K562 (cell line): ENCODE measurements around the gene STXBP6. TPM values are rescaled to one million over a fixed set of nuclear protein-coding genes. Genes with fewer than 3 reads are reported as not detected.

ENCODE experiments used
- ATAC-seq: fragments of 200-7000 bp; cut with Tn5 transposase; 3 replicates; pipeline ENCODE4 v1.9.1; 2020; ENCODE audit warnings: moderate library complexity
- BruUV-seq: library from RNA; stranded (reverse); fragments of 400-500 nt; replicated peaks from 2 replicates; lab custom pipeline; 2021; lab: Mats Ljungman, UMichigan
- CTCF ChIA-PET: fragments of 300-600 bp; formaldehyde crosslinking; extraction: SDS; loops from one replicate; lab custom pipeline; 2021; ENCODE audit warnings: low intra/inter-chr PET ratio; lab: Yijun Ruan, JAX
- POLR2A ChIA-PET: fragments of 300-600, 350-650 bp; sonication (Branson Sonifier 250); formaldehyde crosslinking; extraction: SDS; loops from one replicate; lab custom pipeline; 2021; ENCODE audit warnings: antibody characterized with exemption, inconsistent platforms; lab: Yijun Ruan, JAX
- DNase-seq, 4 experiments: peaks; one replicate each; pipeline versions ENCODE4 v3.0.0 to v3.0.0-alpha.2; 2011 to 2018; ENCODE audit warnings: low spot score in 3 of 4, mixed read lengths in 3 of 4; ENCODE audit errors: extremely low read depth in 1 of 4
- FAIRE-seq: peaks from 2 replicates; lab custom pipeline; 2011; peaks lifted over from hg19 to GRCh38; lab: Jason Lieb, UNC
- H2AFZ ChIP-seq: 2 replicates; pipeline ENCODE4 v1.6.0; 2011; ENCODE audit warnings: low read depth, low read length, control low read depth, inconsistent platforms
- H3K27ac ChIP-seq: fragments of 200-600 bp; 3 replicates; pipeline ENCODE4 v1.8.0; 2011; ENCODE audit warnings: low read depth, mild to moderate bottlenecking, control low read depth, inconsistent platforms, low read length, moderate library complexity, mixed read lengths; ENCODE audit errors: extremely low read depth
- H3K27me3 ChIP-seq, 2 experiments: fragments of 300-600 bp in 1 of 2; 2 replicates in 1 of 2; 3 replicates in 1 of 2; pipeline versions ENCODE4 v1.6.0 to v1.8.0; 2011; ENCODE audit warnings: inconsistent platforms in 2 of 2, low read length in 2 of 2, mild to moderate bottlenecking in 1 of 2, mixed read lengths in 1 of 2, moderate library complexity in 1 of 2; ENCODE audit not compliant: control insufficient read depth in 2 of 2, insufficient read depth in 2 of 2
- H3K36me3 ChIP-seq: fragments of 300-600 bp; 3 replicates; pipeline ENCODE4 v1.8.0; 2011; ENCODE audit warnings: mild to moderate bottlenecking, low read length, inconsistent platforms; ENCODE audit not compliant: control insufficient read depth, insufficient read depth
- H3K4me1 ChIP-seq, 2 experiments: fragments of 200-600 bp in 1 of 2; replicated peaks in 1 of 2; 2 replicates in 1 of 2; 3 replicates in 1 of 2; pipeline versions ENCODE4 v1.5.1 to v1.8.0; 2011; ENCODE audit warnings: inconsistent platforms in 2 of 2, low read length in 2 of 2, mild to moderate bottlenecking in 1 of 2, mixed read lengths in 1 of 2, moderate library complexity in 1 of 2; ENCODE audit not compliant: control insufficient read depth in 2 of 2, insufficient read depth in 2 of 2
- H3K4me2 ChIP-seq: 2 replicates; pipeline ENCODE4 v1.6.1; 2011; ENCODE audit warnings: low read length, control low read depth, inconsistent platforms, mixed read lengths; ENCODE audit not compliant: insufficient read depth
- H3K4me3 ChIP-seq: fragments of 200-600 bp; sonication (generic), shearing (Covaris generic); 2 replicates; pipeline ENCODE4 v1.5.1; 2016; ENCODE audit warnings: control low read depth, inconsistent platforms
- H3K79me2 ChIP-seq: fragments of 200-600 bp; 3 replicates; pipeline ENCODE4 v1.8.0; 2011; ENCODE audit warnings: low read length, inconsistent platforms; ENCODE audit not compliant: control insufficient read depth, insufficient read depth
- H3K9ac ChIP-seq, 2 experiments: 2 replicates each; pipeline versions ENCODE4 v1.6.0 to v1.6.1; 2011; ENCODE audit warnings: low read depth in 2 of 2, low read length in 2 of 2, control low read depth in 1 of 2, inconsistent platforms in 1 of 2, mild to moderate bottlenecking in 1 of 2, mixed read lengths in 1 of 2; ENCODE audit not compliant: insufficient read depth in 1 of 2
- H3K9me1 ChIP-seq: one replicate; pipeline ENCODE4 v1.6.0; 2011; ENCODE audit warnings: inconsistent platforms, mild to moderate bottlenecking, low read length, moderate library complexity; ENCODE audit not compliant: control insufficient read depth, insufficient read depth
- H3K9me3 ChIP-seq: replicated peaks from 2 replicates; pipeline ENCODE4 v1.5.1; 2011; ENCODE audit warnings: low read depth, low read length, inconsistent platforms; ENCODE audit not compliant: control insufficient read depth, insufficient read depth
- H4K20me1 ChIP-seq: replicated peaks from 2 replicates; pipeline ENCODE4 v1.6.1; 2011; ENCODE audit warnings: low read length, inconsistent platforms, mixed read lengths; ENCODE audit not compliant: control insufficient read depth, insufficient read depth
- BRD9 ChIP-seq: fragments of 450-650 bp; IDR thresholded peaks from 2 replicates; pipeline ENCODE4 v1.6.1; 2018; ENCODE audit warnings: low read depth; ENCODE audit not compliant: partially characterized antibody
- DMBX1 ChIP-seq: fragments of 250-450 bp; sonication (Bioruptor Pico); IDR thresholded peaks from 2 replicates; pipeline ENCODE4 v1.8.0; 2022; ENCODE audit warnings: inconsistent platforms, mild to moderate bottlenecking, moderate library complexity, borderline replicate concordance
- FOXK2 ChIP-seq, 2 experiments: fragments of 450-650 bp; IDR thresholded peaks in 1 of 2; conservative IDR thresholded peaks in 1 of 2; 2 replicates each; pipeline ENCODE4 v1.6.1; 2016; ENCODE audit warnings: low read depth in 2 of 2, mild to moderate bottlenecking in 1 of 2
- SAFB ChIP-seq: fragments of 200-400 bp; formaldehyde crosslinking; IDR thresholded peaks from 2 replicates; pipeline ENCODE4 v1.6.1; 2017; ENCODE audit warnings: low read depth, low read length, borderline replicate concordance
- WHSC1 ChIP-seq: IDR thresholded peaks from one replicate; pipeline ENCODE4 v1.6.1; 2012; ENCODE audit warnings: low read length, control low read depth, inconsistent platforms
- ZNF165 ChIP-seq: fragments of 250-450 bp; sonication (Bioruptor Pico); IDR thresholded peaks from 2 replicates; pipeline ENCODE4 v1.4.0; 2020; ENCODE audit warnings: borderline replicate concordance
- ZNF764 ChIP-seq: fragments of 250-450 bp; sonication (Bioruptor Pico); IDR thresholded peaks from 2 replicates; pipeline ENCODE4 v1.4.0; 2020; ENCODE audit warnings: low read depth, mild to moderate bottlenecking, moderate library complexity
- WGBS: fragments of 100-300 bp; shearing (Covaris generic); methylation state at CpG from one replicate; pipeline ENCODE4 v1.1.6; 2016; ENCODE audit warnings: low coverage, mixed read lengths; ENCODE audit not compliant: insufficient coverage; ENCODE audit errors: missing lambda C conversion rate; 5-methylcytosine and 5-hydroxymethylcytosine counted together
- in situ Hi-C: fragments of 300-500 bp; cut with MboI; formaldehyde crosslinking; loops from 4 replicates; pipeline ENCODE4 v1.15.0; 2018; ENCODE audit warnings: inconsistent platforms, mixed read lengths
- intact Hi-C: fragments of 100-400 bp; cut with micrococcal nuclease; formaldehyde crosslinking; loops from 2 replicates; pipeline ENCODE4 v1.14.2; 2022
- polyA plus RNA-seq, 8 experiments: library from polyadenylated mRNA; depleted of rRNA in 4 of 8; stranded (reverse) in 5 of 8; unstranded in 3 of 8; fragments of >200 nt; fragmentation: Nextera tagmentation in 2 of 8; fragmentation: Illumina TruSeq in 1 of 8; extraction: Ambion mirVana in 2 of 8; extraction: Trizol in 1 of 8; gene quantifications; 2 replicates each; pipeline versions ENCODE4 v1.2.1 to v1.2.3, GENCODE V29; 2011 to 2014; ENCODE audit warnings: inconsistent platforms in 1 of 8, missing spikeins in 1 of 8
- total RNA-seq, 7 experiments: library from RNA; depleted of rRNA in 6 of 7; stranded (reverse); fragments of >200 nt in 6 of 7; fragmentation: Illumina TruSeq in 2 of 7; extraction: Trizol in 2 of 7; gene quantifications; 2 replicates each; pipeline versions ENCODE4 v1.2.1 to v1.2.3, GENCODE V29; 2011 to 2021; ENCODE audit warnings: low replicate concordance in 1 of 7
- TF ChIP-seq, protein P1 (sequence below): fragments of 450-650 bp; conservative IDR thresholded peaks from 2 replicates; pipeline ENCODE4 v1.6.1; 2016; ENCODE audit warnings: missing genetic modification characterization, low read depth, mild to moderate bottlenecking, control low read depth, missing compliant biosample characterization

Gene STXBP6
- total and polyA plus RNA-seq, 9 of the 15 experiments (the other 6 are each of a cell fraction or from before 2014, with no cell fraction given): 0.27 to 0.89 (median 0.59) TPM

DNA sequence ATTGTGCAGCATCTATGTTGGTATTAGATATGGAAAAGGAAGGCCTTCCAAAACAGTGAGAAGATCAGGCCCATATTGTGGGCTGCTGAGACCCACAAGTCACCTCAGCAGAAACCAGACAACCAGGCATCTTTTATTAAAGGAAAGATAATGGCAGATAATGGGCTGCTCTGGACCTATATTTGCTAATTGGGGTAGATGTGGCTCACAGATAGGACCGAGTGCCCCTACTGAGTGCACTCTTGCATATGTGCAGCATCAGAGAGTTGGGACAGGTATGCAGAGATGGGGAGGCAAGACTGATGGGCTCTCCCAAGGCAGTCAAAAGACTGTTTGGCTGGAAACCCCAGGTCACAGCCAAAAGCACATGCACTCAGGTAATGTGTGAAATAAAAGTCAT, 266.2 kb downstream of the STXBP6 start:
- Histone ChIP-seq H3K27ac (no peak overlapping the region), H3K27me3 (no peaks in the 10 kb centered on the region), H2AFZ (no peak overlapping the region), H3K79me2 (no peaks in the 10 kb centered on the region), H4K20me1 (no peaks in the 10 kb centered on the region), H3K4me3 (no peak overlapping the region), H3K36me3 (no peaks in the 10 kb centered on the region), H3K4me2 (no peak overlapping the region)
- FAIRE-seq (no peak), DNase-seq (no peak)
- intact Hi-C loops: no loop called here
- CTCF ChIA-PET: no interaction called here
- POLR2A ChIA-PET: no interaction called here
- BruUV-seq: no TSS peak
- TF ChIP-seq BRD9: no peak
- TF ChIP-seq FOXK2 (conservative IDR thresholded peaks at IDR 0.05 in 1 of 2, IDR thresholded peaks at IDR 0.05 in 1 of 2; ENCODE audit: low read depth in 2 of 2): no peak
- TF ChIP-seq SAFB: no peak
- TF ChIP-seq WHSC1: no peak
- TF ChIP-seq ZNF165 (CRISPR knock-in tag): no peak
- TF ChIP-seq ZNF764 (CRISPR knock-in tag): no peak
- TF ChIP-seq, protein P1, sequence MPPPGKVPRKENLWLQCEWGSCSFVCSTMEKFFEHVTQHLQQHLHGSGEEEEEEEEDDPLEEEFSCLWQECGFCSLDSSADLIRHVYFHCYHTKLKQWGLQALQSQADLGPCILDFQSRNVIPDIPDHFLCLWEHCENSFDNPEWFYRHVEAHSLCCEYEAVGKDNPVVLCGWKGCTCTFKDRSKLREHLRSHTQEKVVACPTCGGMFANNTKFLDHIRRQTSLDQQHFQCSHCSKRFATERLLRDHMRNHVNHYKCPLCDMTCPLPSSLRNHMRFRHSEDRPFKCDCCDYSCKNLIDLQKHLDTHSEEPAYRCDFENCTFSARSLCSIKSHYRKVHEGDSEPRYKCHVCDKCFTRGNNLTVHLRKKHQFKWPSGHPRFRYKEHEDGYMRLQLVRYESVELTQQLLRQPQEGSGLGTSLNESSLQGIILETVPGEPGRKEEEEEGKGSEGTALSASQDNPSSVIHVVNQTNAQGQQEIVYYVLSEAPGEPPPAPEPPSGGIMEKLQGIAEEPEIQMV (tag): no peak
- TF ChIP-seq DMBX1 (CRISPR knock-in tag): no peak
- TF ChIP-seq, all 486 proteins: peak for 0
- no peak for ATAC-seq
- Histone ChIP-seq H3K9me1 (no peaks in the 10 kb centered on the region), H3K9ac (no peak overlapping the region), H3K9me3 (no peaks in the 10 kb centered on the region), H3K4me1 (no peaks in the 10 kb centered on the region)
- 0% methylated on average over 1 of the region's 1 CpG for WGBS
- in situ Hi-C loops: no loop called here
